T-helper 2 cell treated with Interferon-gamma antibody and Interleukin-4, amounts not matched to agents 5 μg/mL and 100 μg/mL, for 36 hours (primary cell): ENCODE data around the gene POLR2I.

Source experiments
- DNase-seq: peaks from one replicate; pipeline ENCODE4 v3.0.0; 2021; ENCODE audit warnings: low spot score
- H3K27ac Mint-ChIP-seq: one replicate; pipeline ENCODE4 v1.8.0; 2021; ENCODE audit warnings: mild to moderate bottlenecking, mixed read lengths
- H3K27me3 Mint-ChIP-seq: one replicate; pipeline ENCODE4 v1.8.0; 2021; ENCODE audit warnings: low read depth, mixed read lengths
- H3K36me3 Mint-ChIP-seq: one replicate; pipeline ENCODE4 v1.8.0; 2021; ENCODE audit warnings: low read depth, mixed read lengths
- H3K4me1 Mint-ChIP-seq: one replicate; pipeline ENCODE4 v1.8.0; 2021; ENCODE audit warnings: low read depth, mixed read lengths
- H3K4me3 Mint-ChIP-seq: one replicate; pipeline ENCODE4 v1.8.0; 2022; ENCODE audit warnings: mild to moderate bottlenecking, moderate library complexity, mixed read lengths
- H3K9me3 Mint-ChIP-seq: one replicate; pipeline ENCODE4 v1.8.0; 2021; ENCODE audit warnings: mixed read lengths

Gene POLR2I

DNA sequence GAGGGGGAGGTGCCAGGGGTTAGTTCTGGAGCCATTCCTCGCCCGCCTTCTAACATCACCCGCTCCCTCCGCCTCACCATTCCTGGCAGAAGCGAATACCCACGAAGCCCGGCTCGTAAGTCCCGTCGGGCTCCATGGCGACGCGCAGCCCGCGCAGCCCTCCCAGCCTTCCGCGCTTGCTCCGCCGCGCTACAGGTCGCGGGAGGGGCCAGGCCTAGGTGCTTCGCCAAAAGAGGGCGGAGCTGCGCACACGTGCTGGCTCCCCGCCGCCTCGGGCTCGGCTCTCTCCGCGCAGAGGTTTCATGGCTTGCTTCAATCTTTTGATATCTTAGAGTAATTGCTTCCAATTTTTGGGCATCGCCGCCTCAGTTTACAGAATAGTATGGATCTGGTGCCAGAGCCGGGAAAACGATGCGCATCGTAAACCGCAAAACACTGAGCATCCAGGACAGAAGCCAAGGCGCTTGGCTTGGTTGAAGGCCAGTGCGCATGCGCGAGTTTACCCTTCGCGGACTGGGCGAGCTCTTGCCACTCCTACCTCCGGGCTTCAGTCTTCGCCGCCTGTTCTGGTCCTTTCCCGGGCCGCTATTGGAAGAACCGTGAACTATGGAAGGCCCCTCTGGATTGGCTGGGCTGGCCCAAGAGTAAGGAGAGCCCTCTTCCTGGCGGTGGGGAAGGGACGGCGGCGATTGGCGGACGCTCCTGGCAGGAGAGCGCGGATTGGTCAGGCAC lies at the start of gene POLR2I:
POLR2I (minus strand) TSS at position 155 of the 732 bp plus-strand sequence; CDS start at position 136, 19 bp downstream.
- peaks cover 42% of the 10 kb centered on the region for H3K36me3 Mint-ChIP-seq
- peaks cover 27% of the 10 kb centered on the region for H3K4me1 Mint-ChIP-seq
- peak; percentile 99 for DNase-seq
- H3K27me3 Mint-ChIP-seq = peaks cover 5% of the 10 kb centered on the region
- peak within 1 kb of the TSS; percentile 99 for H3K27ac Mint-ChIP-seq
- H3K4me3 Mint-ChIP-seq = peak within 1 kb of the TSS; percentile 96
- no peaks in the 10 kb centered on the region for H3K9me3 Mint-ChIP-seq

DNA sequence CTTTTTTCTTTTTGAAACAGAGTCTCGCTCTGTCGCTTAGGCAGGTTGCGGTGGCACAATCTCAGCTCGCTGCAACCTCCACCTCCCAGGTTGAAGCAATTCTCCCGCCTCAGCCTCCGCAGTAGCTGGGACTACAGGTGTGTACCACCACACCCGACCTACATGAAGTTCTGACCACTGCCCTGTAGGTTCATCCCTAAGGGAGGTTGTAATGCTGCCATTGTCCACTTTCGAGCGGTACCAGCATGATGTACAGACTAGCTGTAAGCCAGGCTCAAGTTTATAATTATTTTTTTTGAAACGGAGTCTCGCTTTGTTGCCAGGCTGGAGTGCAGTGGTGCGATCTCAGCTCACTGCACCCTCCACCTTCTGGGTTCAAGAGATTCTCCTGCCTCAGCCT lies 49.1 kb upstream of the POLR2I start:
- H3K9me3 Mint-ChIP-seq = no peaks in the 10 kb centered on the region
- no peak overlapping the region for H3K4me3 Mint-ChIP-seq
- no peaks in the 10 kb centered on the region for H3K4me1 Mint-ChIP-seq
- no peak overlapping the region for H3K27ac Mint-ChIP-seq
- H3K27me3 Mint-ChIP-seq = no peaks in the 10 kb centered on the region
- DNase-seq = no peak
- peaks cover 3% of the 10 kb centered on the region for H3K36me3 Mint-ChIP-seq

DNA sequence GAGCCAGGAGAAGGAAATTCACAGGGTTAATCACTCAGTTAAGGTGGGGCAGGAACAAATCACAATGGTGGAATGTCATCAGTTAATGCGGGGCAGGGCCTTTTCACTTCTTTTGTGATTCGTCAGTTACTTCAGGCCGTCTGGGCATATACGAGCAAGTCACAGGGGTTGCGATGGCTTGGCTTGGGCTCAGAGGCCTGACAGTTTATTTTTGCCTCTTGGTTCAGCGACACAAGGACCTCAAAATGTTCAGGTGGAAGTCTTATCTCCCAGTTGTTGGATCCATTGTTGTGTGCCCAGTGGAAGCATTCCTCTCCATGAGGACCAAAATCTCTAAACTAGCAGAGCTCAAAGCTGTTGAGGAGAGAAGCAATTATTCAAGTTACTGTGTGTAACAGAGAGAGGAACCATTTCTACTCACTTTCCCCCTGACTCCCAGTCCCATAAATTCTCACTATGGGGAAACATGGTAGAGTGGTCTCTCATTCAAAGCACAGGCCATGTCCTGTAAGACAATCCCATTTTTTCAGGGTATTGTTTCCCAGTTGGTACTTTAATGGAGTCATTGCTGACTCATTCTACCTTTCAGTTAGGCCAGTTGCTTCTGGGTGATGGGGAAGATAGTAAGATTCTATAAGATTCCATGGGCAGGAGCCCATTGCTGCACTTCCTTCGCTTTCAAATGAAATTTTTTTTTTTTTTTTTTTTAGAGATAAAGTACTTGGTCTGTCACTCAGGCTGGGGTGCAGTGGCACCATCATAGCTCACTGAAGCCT lies 46.3 kb upstream of the POLR2I start:
- Mint-ChIP-seq H3K27me3 (no peaks in the 10 kb centered on the region), H3K36me3 (peaks cover 3% of the 10 kb centered on the region), H3K27ac (no peak overlapping the region), H3K4me3 (no peak overlapping the region), H3K4me1 (no peaks in the 10 kb centered on the region), H3K9me3 (no peaks in the 10 kb centered on the region)
- no peak for DNase-seq

GRCh38 chr19:36153126-36153525 lies 38.5 kb upstream of the POLR2I start:
- Mint-ChIP-seq H3K9me3 (no peaks in the 10 kb centered on the region), H3K36me3 (peaks cover 26% of the 10 kb centered on the region), H3K4me1 (peaks cover 4% of the 10 kb centered on the region), H3K4me3 (no peak overlapping the region), H3K27me3 (no peaks in the 10 kb centered on the region), H3K27ac (no peak overlapping the region)
- DNase-seq = no peak

DNA sequence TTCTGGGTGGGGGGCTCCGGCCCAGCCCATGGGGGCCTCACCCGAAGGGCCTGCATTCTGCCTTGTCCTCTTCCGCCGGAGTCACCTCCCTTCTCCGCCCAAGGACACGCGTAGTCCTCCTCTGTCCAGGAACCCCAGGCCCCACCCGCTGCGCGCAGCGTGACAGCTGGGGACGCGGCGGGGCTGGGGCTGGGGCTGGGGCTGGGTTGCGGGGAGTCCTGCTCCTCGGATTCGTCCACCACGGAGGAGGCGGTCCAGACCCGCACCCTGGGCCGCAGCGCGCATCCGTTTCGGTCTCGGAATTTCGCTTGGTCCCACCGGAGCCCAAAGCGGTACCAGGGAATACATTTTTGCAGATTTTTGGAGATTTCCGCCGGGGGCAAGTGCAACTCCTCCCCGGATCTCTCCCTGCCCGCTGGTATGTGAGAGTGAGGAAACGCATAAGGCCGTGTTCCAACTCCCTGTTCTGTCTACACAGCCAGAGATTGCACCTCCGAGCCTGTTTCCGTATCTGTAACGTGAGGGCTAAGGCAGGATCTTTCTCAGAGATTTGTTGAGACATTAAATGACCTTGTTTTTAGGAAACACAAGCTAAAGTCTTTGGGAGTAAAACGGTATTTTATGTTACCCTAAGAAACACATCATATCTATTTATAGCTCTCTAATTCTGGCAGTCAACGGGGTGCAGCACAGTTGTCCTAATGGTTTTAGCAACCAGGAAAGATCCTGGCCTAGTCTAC lies 37.8 kb upstream of the POLR2I start, which contains the start of gene COX7A1:
COX7A1 (minus strand) TSS at position 96 of the 740 bp plus-strand sequence; CDS start at position 56, 40 bp downstream.
- Mint-ChIP-seq H3K27ac (no peak within 1 kb of the TSS), H3K9me3 (no peaks in the 10 kb centered on the region), H3K36me3 (peaks cover 30% of the 10 kb centered on the region), H3K4me1 (peaks cover 4% of the 10 kb centered on the region), H3K4me3 (no peak within 1 kb of the TSS), H3K27me3 (no peaks in the 10 kb centered on the region)
- no peak for DNase-seq

- Mint-ChIP-seq H3K9me3 (no peaks in the 10 kb centered on the region), H3K4me3 (no peak overlapping the region), H3K36me3 (peaks cover 33% of the 10 kb centered on the region), H3K4me1 (peaks cover 4% of the 10 kb centered on the region), H3K27me3 (no peaks in the 10 kb centered on the region), H3K27ac (no peak overlapping the region)
- no peak for DNase-seq
Measured at GRCh38 chr19:36152019-36152351, 37.3 kb upstream of the POLR2I start.

GRCh38 chr19:36151144-36152018 lies 36.7 kb upstream of the POLR2I start:
- H3K9me3 Mint-ChIP-seq = no peaks in the 10 kb centered on the region
- no peaks in the 10 kb centered on the region for H3K27me3 Mint-ChIP-seq
- H3K4me3 Mint-ChIP-seq = no peak overlapping the region
- peaks cover 4% of the 10 kb centered on the region for H3K4me1 Mint-ChIP-seq
- H3K36me3 Mint-ChIP-seq = peaks cover 38% of the 10 kb centered on the region
- DNase-seq = no peak
- H3K27ac Mint-ChIP-seq = no peak overlapping the region

GRCh38 chr19:36150586-36150985 lies 35.9 kb upstream of the POLR2I start:
- no peaks in the 10 kb centered on the region for H3K27me3 Mint-ChIP-seq
- H3K27ac Mint-ChIP-seq = no peak overlapping the region
- peaks cover 4% of the 10 kb centered on the region for H3K4me1 Mint-ChIP-seq
- H3K36me3 Mint-ChIP-seq = peaks cover 45% of the 10 kb centered on the region
- no peaks in the 10 kb centered on the region for H3K9me3 Mint-ChIP-seq
- H3K4me3 Mint-ChIP-seq = no peak overlapping the region
- DNase-seq = no peak

DNA sequence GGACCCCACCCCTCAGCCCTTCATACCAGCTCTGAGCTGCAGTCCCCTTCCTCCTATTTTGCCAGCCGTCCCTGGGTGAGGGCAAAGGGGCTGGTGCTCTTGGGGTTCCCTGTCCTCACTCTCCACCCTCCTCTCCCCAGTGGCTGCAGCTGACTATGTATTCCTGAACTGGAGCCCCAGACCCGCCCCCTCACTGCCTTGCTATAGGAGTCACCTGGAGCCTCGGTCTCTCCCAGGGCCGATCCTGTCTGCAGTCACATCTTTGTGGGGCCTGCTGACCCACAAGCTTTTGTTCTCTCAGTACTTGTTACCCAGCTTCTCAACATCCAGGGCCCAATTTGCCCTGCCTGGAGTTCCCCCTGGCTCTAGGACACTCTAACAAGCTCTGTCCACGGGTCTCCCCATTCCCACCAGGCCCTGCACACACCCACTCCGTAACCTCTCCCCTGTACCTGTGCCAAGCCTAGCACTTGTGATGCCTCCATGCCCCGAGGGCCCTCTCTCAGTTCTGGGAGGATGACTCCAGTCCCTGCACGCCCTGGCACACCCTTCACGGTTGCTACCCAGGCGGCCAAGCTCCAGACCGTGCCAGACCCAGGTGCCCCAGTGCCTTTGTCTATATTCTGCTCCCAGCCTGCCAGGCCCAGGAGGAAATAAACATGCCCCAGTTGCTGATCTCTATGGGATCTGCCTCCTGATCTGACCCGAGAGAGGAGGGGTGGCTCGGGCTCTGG lies 35.2 kb upstream of the POLR2I start:
- Mint-ChIP-seq H3K27ac (no peak overlapping the region), H3K4me1 (peaks cover 4% of the 10 kb centered on the region), H3K27me3 (no peaks in the 10 kb centered on the region), H3K9me3 (no peaks in the 10 kb centered on the region), H3K4me3 (no peak overlapping the region), H3K36me3 (peaks cover 50% of the 10 kb centered on the region)
- DNase-seq = no peak

- peaks cover 63% of the 10 kb centered on the region for H3K36me3 Mint-ChIP-seq
- DNase-seq = no peak
- H3K27me3 Mint-ChIP-seq = no peaks in the 10 kb centered on the region
- H3K4me1 Mint-ChIP-seq = peaks cover 13% of the 10 kb centered on the region
- no peak overlapping the region for H3K4me3 Mint-ChIP-seq
- no peak overlapping the region for H3K27ac Mint-ChIP-seq
- no peaks in the 10 kb centered on the region for H3K9me3 Mint-ChIP-seq
Measured at GRCh38 chr19:36144624-36145023, 29.9 kb upstream of the POLR2I start.

GRCh38 chr19:36142496-36142895 lies 27.8 kb upstream of the POLR2I start:
- DNase-seq = no peak
- H3K36me3 Mint-ChIP-seq = peaks cover 49% of the 10 kb centered on the region
- no peaks in the 10 kb centered on the region for H3K9me3 Mint-ChIP-seq
- peak overlapping the region; percentile 40 for H3K4me3 Mint-ChIP-seq
- H3K27me3 Mint-ChIP-seq = no peaks in the 10 kb centered on the region
- no peak overlapping the region for H3K27ac Mint-ChIP-seq
- H3K4me1 Mint-ChIP-seq = peaks cover 9% of the 10 kb centered on the region

DNA sequence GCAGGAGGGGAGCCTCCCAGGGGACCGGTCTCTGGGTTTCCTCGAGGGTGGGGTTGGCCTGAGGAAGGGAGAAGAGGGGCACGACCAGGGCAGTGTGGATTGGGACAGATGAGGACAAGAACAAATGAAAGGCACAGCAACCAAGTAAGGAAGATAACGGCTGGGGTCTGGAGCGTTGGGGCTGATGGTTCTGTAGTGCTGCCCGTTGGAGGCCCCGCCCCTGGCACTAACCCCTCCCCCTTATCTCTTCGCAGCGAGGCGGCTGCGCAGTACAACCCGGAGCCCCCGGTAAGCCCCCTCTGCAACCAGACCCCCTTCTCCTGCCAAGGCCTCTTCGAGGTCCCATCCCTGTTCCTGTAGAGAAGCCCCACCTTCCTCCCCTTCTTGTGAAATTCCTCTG lies 27.4 kb upstream of the POLR2I start:
- Mint-ChIP-seq H3K4me1 (peaks cover 9% of the 10 kb centered on the region), H3K27me3 (no peaks in the 10 kb centered on the region), H3K4me3 (peak overlapping the region; percentile 87), H3K36me3 (peaks cover 47% of the 10 kb centered on the region), H3K9me3 (no peaks in the 10 kb centered on the region), H3K27ac (no peak overlapping the region)
- no peak for DNase-seq
